Skeletal muscle tissue (tissue), 4 donors: Measurements from ENCODE around the gene MB. TPM values are rescaled to one million over a fixed set of nuclear protein-coding genes. Genes with fewer than 3 reads are reported as not detected.
"Not testable (repeated sequence)": the region's sequence is repeated elsewhere in the genome, so short reads cannot be mapped to it uniquely, and the experiment has no call there.

Experiments used
- H3K27ac ChIP-seq: one replicate; pipeline ENCODE4 v1.7.0; 2013; ENCODE audit warnings: mild to moderate bottlenecking, low read depth, low read length, inconsistent platforms
- H3K27me3 ChIP-seq, 3 donors: one replicate each; pipeline ENCODE4 v1.7.0; 2013; ENCODE audit warnings: low read length in 3 of 3; ENCODE audit not compliant: control insufficient read depth in 3 of 3, insufficient read depth in 3 of 3
- H3K36me3 ChIP-seq, 3 donors: one replicate each; pipeline ENCODE4 v1.7.0; 2013; ENCODE audit warnings: low read length in 3 of 3; ENCODE audit not compliant: control insufficient read depth in 3 of 3, insufficient read depth in 3 of 3
- H3K4me1 ChIP-seq, 3 donors: one replicate each; pipeline ENCODE4 v1.7.0; 2013; ENCODE audit warnings: low read length in 3 of 3, mild to moderate bottlenecking in 3 of 3; ENCODE audit not compliant: control insufficient read depth in 3 of 3, insufficient read depth in 3 of 3
- H3K4me3 ChIP-seq, 3 donors: one replicate each; pipeline ENCODE4 v1.7.0; 2013; ENCODE audit warnings: low read length in 3 of 3
- H3K9ac ChIP-seq, 3 donors: one replicate each; pipeline ENCODE4 v1.7.0; 2013; ENCODE audit warnings: low read length in 3 of 3, mild to moderate bottlenecking in 3 of 3, moderate library complexity in 2 of 3, low read depth in 1 of 3
- H3K9me3 ChIP-seq, 3 donors: one replicate each; pipeline ENCODE4 v1.7.0; 2013; ENCODE audit warnings: low read length in 3 of 3; ENCODE audit not compliant: control insufficient read depth in 3 of 3
- total RNA-seq: library from RNA; depleted of rRNA; stranded (reverse); fragments of >200 nt; gene quantifications from one replicate; pipeline ENCODE4 v1.2.3, GENCODE V29; 2014
- donor health status: Osteomylitis.

Gene MB
- total RNA-seq: 84.5 TPM

DNA sequence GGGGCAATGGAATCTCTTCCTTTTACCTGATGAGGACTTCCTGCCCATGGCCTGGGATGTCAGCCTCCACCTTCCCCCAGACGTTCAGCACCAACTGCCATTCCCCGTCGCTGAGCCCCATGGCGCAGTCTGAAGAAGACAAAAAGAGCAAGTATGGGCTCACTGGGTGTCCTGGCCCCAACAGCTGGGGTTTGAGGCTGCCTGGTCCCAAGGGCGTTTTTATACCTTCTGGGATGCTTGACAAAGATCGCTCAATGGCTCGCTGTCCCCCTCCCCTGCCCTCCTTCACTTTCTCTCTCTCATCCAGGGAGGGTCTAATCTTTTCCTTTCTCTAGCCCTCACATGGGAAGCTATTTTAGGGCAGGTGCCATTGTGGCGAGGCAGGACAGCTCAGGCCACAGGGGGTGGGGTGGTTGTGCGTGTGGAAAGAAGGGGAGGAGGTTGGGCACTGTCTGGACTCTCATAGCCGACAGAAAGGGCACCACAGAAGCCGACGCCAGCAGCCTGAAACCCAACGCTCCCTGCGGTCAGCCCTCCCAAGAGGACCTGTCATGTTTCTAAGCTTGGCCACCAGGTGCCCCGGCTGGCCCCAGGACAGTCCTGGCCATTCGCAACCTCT lies at the start of gene MB:
Gene MB (minus strand): TSS at position 193 of the 619 bp plus-strand sequence. CDS start 72 bp downstream, at position 121.
- Histone ChIP-seq H3K9me3 (no peaks in the 10 kb centered on the region), H3K4me3 (peak within 1 kb of the TSS; percentile 72 to 95 (median 77)), H3K27me3 (no peaks in the 10 kb centered on the region), H3K9ac (peak within 1 kb of the TSS; percentile 82 to 96 (median 95)), H3K4me1 (peaks cover 43 to 67% (median 46%) of the 10 kb centered on the region in 3 donors), H3K27ac (peak within 1 kb of the TSS; percentile 95), H3K36me3 (peaks cover 0 to 31% (median 6%) of the 10 kb centered on the region in 3 donors)

DNA sequence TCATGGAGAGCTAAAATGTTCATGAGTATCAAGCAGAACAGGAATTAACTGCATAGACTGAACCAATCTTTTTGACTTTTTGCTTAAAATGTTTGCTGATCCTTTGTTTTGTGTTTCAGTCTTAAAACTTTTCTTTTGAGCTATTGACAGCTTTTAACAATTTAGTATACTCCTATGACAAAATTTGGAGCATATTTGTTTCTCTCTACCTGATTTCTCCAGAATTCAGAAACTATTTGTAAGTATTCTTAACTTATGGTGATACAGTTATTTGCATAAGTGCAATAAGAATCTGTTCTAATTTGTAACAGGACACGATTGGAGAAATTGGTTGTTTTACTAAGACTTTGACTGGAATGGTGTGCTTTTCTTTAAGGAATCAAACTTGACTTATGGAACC lies 49.6 kb upstream of the MB start:
- not testable (repeated sequence) for H3K27ac ChIP-seq, H3K4me1 ChIP-seq, H3K9me3 ChIP-seq, H3K27me3 ChIP-seq, H3K4me3 ChIP-seq, H3K36me3 ChIP-seq, H3K9ac ChIP-seq

DNA sequence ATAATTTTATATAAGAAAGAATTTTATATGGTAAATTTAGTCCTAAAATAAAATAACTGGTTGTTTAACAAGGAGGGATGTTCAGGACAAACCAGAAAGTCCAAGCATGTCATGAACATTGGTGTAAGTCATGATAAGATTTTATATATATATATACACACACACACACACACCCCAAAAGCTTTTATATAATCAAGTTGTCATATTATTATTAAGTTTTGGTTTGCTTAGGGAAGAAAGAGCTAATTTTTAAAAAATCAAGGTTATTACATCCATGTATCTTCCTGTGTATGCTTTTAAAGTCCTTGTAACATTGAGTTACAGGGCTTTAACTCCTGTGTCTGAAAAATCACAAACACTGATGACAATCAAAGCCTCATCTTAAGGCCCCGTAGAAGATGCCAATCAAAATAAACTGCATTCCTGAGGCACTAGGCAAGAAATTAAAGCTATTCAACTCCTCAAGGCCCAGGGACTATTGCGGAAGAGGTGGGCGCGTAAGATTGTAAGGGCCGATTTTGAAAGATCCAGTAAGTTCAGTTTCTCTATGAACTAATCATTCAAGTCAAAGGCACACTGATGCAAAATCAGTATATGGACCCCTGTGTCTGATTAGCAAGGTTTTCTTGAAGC lies 47.9 kb upstream of the MB start:
- no peaks in the 10 kb centered on the region for H3K27me3 ChIP-seq
- H3K4me1 ChIP-seq: peaks cover 0 to 11% (median 0%) of the 10 kb centered on the region in 3 donors
- peaks cover 0 to 9% (median 6%) of the 10 kb centered on the region in 3 donors for H3K36me3 ChIP-seq
- H3K9me3 ChIP-seq: no peaks in the 10 kb centered on the region
- no peak overlapping the region for H3K4me3 ChIP-seq
- H3K9ac ChIP-seq: no peak overlapping the region
- no peak overlapping the region for H3K27ac ChIP-seq

- Histone ChIP-seq H3K27me3 (no peaks in the 10 kb centered on the region), H3K9me3 (no peaks in the 10 kb centered on the region), H3K27ac (peak overlapping the region; percentile 5), H3K36me3 (peaks cover 12 to 24% (median 21%) of the 10 kb centered on the region in 3 donors), H3K9ac (peak overlapping the region in 2 of 3 donors; percentile 6 to 20), H3K4me1 (peaks cover 0 to 11% (median 0%) of the 10 kb centered on the region in 3 donors), H3K4me3 (peak overlapping the region in 1 of 3 donors; percentile 51)
These were observed 46.2 kb upstream of the MB start for GRCh38 chr22:35663371-35663770.

GRCh38 chr22:35662914-35663313 lies 45.8 kb upstream of the MB start:
- H3K9ac ChIP-seq: peak overlapping the region in 2 of 3 donors; percentile 6 to 20
- H3K27ac ChIP-seq: peak overlapping the region; percentile 5

GRCh38 chr22:35661464-35661863 lies 44.3 kb upstream of the MB start:
- Histone ChIP-seq H3K27ac (peak overlapping the region; percentile 19), H3K4me3 (no peak overlapping the region), H3K4me1 (peaks cover 0 to 11% (median 0%) of the 10 kb centered on the region in 3 donors), H3K36me3 (peaks cover 23 to 34% (median 33%) of the 10 kb centered on the region in 3 donors), H3K9ac (no peak overlapping the region), H3K27me3 (no peaks in the 10 kb centered on the region), H3K9me3 (no peaks in the 10 kb centered on the region)

More at GRCh38 chr22:35662914-35663313, 45.8 kb upstream of the MB start:
- peaks cover 17 to 26% (median 25%) of the 10 kb centered on the region in 3 donors for H3K36me3 ChIP-seq
- H3K4me3 ChIP-seq: peak overlapping the region in 1 of 3 donors; percentile 51
- H3K27me3 ChIP-seq: no peaks in the 10 kb centered on the region
- peaks cover 0 to 11% (median 0%) of the 10 kb centered on the region in 3 donors for H3K4me1 ChIP-seq
- H3K9me3 ChIP-seq: no peaks in the 10 kb centered on the region

- Histone ChIP-seq H3K27ac (no peak overlapping the region), H3K4me1 (peaks cover 0 to 11% (median 0%) of the 10 kb centered on the region in 3 donors)
These were observed 43.4 kb upstream of the MB start for GRCh38 chr22:35660291-35661127.

DNA sequence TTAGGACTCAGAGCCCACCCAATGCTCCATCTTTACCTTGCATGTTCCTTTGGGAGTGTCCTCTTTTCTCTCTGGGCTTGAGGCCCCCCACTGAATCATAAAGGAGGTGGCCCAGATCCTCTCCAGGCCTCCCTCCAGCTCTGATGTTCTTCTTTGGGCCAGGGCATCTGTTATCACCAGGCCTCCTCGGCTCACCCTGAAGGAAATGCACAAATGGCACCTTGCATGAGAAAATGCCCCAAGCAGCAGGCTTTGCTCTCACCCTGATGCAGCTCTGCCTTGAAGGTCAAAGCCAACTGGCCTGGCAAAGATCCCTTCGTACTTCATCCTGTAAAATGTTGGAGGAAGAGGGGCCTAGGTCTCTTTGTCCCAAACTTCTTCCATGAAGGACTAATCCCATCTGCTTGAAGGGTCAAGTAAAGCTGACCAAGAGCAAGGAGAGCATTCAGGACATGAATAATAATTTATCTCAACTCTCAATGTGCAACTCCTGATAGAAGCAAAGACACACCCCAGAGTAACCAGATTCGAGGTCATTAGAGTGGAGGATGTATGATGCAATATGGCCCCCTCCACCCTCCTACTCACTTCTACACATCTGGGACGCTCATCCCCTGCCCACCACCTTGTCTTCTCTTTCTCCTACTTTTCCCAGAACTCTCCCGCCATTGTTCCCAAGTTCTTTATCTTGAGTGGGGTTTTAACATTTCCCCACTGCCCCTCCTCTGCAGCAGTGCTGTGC lies 40.6 kb upstream of the MB start:
- H3K9me3 ChIP-seq: no peaks in the 10 kb centered on the region
- no peak overlapping the region for H3K4me3 ChIP-seq
- peaks cover 27 to 41% (median 39%) of the 10 kb centered on the region in 3 donors for H3K36me3 ChIP-seq
- H3K9ac ChIP-seq: no peak overlapping the region
- no peaks in the 10 kb centered on the region for H3K27me3 ChIP-seq
- H3K27ac ChIP-seq: no peak overlapping the region
- peaks cover 0 to 8% (median 0%) of the 10 kb centered on the region in 3 donors for H3K4me1 ChIP-seq

More at GRCh38 chr22:35660291-35661127, 43.4 kb upstream of the MB start:
- Histone ChIP-seq H3K9ac (no peak overlapping the region), H3K36me3 (peaks cover 27 to 41% (median 36%) of the 10 kb centered on the region in 3 donors), H3K4me3 (no peak overlapping the region), H3K9me3 (no peaks in the 10 kb centered on the region), H3K27me3 (no peaks in the 10 kb centered on the region)

DNA sequence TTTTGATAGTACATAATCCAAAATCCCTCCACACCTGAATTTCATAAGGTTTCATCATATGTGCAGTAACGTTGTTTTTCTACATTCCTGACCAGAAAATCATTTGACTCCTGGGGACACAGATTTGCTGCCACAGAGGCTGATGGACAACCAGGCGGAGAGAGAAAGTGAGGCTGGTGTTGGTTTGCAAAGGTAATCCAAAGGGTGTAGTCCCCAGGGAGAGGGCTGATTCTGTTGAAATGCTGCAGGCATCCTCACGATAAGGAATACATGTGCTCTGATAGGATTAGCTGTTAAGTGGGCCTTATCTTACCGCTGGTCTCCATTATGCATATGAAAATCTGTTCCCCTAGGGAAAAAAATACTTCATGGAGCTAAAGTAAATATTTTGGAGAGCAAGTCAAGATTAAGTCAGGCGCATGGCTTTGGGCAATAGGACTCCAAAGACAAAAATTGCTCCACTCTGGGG lies 39.2 kb upstream of the MB start:
- Histone ChIP-seq H3K9ac (no peak overlapping the region), H3K4me3 (no peak overlapping the region), H3K4me1 (peaks cover 0 to under 1% (median 0%) of the 10 kb centered on the region in 3 donors), H3K27ac (no peak overlapping the region), H3K27me3 (no peaks in the 10 kb centered on the region), H3K36me3 (peaks cover 27 to 41% (median 39%) of the 10 kb centered on the region in 3 donors), H3K9me3 (no peaks in the 10 kb centered on the region)
